ENCODE results near the gene AGBL4.
"Not testable (repeated sequence)": the region's sequence is repeated elsewhere in the genome, so short reads cannot be mapped to it uniquely, and the experiment has no call there.

The AGBL4 gene

DNA sequence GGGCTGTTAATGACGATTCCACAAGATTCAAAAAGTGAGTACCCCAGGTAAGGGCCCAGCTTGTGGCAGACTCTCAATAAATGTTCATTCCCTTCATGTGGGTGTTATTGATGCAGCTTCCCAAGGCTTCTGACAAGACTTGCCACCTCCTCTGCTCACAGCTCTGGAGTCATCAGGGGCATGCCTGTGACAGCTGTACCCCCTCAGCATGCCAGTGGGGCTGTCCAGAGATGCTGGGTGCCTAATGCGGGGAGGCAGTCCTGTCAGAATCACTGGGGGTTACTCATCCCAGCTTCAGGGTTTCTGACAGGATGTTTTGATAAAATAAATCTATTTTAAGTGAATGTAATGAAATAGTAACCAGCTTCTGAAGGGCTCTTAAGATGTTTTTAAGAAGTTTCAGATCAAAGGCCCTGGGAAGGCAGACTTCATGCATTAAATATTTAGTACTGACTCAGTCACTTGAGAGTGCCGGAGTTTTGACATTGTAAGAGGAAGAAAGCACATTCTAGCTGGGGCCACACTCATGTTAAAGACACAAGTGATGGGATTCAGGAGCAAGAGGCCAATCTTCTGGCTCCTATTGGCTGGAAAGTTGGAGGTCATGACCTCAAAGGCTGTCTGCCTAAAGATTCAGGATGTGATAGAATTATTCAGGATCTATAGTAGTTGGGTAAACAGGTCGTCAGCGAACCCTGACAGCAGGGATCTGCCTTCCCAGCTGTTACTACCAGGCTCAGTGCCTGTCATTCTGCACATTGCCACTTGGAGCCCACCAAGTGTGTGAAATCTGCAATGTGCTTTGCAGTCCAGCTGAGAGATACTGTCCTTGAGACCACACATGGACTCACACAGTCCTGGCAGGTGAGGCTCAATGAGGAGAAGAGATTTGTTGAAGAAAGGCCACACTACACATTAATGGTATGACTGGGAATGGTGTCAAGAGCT is 1007.5 kb downstream of the AGBL4 start:
- no peak for DNase-seq

DNA sequence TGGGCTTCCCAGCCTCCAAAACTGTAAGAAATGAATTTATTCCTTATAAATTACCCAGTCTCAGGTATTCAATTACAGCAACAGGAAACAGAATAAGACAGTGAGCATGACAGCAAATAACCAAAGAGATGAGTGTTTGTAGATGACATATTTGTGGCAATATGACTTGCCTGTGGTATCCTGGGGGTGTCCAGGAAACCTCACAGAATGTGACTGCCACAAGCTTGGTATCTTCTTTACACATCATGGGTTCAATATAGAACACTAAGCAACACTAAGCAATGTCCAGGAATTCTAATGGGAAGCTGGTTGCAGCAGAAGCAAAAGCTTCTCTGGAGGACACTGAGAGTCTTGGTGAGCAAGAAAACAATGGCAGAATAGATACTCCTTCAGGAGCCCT is 1010.7 kb downstream of the AGBL4 start:
- DNase-seq = no peak

DNA sequence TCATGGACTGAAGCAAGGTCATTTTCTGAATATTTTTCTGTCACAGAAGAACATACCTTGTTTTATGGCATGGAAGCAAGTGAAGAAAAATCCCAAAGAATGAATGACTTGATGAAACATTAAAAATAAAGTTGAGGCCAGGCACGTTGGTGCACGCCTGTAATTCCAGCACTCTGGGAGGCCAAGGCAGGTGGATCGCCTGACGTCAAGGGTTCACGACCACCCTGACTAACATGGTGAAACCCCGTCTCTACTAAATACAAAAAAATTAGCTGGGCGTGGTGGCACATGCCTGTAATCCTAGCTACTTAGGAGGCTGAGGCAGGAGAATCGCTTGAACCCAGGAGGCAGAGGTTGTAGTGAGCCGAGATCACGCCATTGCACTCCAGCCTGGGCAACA is 1020.8 kb downstream of the AGBL4 start:
- DNase-seq = not testable (repeated sequence)

DNA sequence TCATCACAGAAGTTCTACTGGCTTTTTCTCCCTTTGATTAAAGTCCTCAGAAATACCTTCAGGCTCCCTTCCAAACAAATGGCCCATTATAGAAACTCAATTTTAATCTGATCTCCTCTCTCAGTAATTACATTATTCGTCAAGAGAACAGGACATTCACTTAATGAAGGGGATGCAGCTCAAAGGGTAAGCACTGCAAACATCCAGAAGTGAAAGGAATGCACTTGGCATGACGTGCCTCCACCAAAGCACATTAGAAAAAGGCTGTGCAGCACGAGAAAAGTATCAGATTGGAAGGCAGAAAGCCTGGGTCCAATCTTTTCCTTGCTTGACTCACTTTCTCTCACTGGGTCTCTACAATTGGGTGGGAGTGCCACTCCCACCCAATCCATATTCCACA is 1024.4 kb downstream of the AGBL4 start:
- no peak for DNase-seq

DNA sequence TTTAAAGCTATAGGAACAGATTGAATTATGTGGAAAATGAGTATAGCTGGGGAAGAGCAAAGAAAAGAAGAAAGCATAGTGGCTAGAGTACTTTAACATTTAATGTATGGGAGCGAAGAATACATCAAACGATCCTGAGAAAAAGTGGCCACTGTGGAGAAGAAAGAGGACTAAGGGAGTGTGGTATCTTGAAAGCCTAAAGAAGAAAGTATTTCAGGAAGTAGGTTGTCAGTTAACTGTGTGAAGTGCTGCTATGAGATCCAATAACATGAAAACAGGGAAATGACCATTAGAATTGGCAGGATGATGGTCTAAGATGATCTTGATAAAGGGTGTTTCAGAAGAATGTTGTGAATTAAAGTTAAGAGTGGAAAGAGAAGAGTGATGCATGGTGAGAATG is 1027.4 kb downstream of the AGBL4 start:
- DNase-seq = no peak

DNA sequence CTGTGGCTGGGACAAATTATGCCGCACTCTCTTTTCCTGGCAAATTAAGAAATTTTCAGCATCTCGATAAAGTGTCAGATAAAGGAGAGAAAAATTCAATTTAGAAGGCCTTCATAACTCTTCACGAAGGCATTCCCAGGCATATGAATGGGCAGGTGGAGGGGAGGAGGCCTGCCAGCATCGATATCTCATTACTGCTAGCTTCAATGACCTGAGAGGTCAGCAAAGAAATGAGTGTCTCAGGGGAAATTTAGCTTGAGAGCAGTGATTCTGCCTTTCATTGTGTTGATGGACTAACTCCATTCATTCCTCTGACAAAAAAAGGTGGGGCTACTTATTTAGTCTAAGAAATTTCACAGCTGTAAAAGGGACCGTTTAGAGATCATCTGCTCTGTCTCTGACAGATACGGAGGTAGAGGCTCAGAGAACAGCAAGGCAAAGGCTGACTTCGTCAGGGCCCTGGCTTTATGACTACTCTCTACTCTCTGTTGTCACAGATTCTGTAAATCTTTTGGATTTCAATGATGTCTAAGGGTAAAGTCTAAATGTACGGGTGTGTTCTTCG is 1035.0 kb downstream of the AGBL4 start:
- DNase-seq = no peak

DNA sequence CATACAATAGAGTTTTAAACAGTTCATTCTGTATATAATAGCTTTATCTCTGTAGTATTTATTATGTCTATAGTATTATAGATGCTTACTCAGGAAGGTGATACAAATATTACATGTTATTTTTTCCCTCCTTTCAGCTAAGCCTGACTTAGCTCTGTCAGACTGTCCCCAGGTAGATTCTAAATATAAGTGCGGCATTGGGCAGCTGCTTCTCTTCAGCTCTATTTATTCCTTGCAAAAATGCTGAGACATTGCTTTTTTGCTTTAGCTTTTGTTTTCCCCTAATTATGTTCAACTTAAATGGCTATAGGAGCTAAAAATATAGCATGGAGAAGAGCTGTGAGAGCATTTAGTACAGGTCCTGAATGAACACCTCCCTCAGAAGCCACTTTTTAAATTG is 1043.8 kb downstream of the AGBL4 start:
- DNase-seq = no peak

DNA sequence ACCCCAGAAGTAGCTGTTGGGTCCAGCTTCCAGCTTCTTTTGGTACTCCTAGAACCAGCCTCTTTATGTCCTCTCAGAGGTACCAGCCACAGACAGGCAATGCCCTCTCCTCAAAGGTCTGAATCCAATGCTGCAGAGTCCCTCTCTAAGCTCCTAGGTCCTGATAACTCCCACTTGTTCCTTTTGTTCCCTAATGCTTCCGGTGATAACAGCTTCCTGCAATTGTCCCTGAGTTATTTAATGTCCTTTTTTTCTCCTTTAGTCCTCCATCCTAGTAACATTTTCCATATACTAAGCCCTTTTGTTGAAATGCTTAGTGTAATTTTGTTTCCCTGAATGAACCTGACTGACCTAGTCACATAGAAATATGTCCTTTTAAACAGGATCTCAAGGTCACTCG is 1045.3 kb downstream of the AGBL4 start:
- DNase-seq = no peak

DNA sequence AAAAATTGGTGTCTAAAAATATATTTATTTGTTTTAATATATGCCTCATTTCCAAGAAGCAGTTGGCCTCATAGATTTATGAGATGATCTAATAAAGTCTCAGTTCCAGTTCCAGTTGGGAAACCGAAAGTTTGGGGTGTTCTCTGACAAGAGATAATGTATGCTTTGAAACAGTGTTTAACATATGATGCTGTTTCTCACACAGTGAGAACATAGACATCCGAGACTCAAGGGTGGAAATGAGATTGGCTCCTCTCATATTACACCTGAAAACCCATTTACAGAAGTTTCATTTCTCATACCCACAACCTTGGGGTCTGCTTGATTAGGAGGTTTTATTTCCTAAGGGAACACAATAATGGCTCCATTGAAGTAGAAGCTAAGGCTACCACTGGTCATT is 1046.5 kb downstream of the AGBL4 start:
- no peak for DNase-seq

DNA sequence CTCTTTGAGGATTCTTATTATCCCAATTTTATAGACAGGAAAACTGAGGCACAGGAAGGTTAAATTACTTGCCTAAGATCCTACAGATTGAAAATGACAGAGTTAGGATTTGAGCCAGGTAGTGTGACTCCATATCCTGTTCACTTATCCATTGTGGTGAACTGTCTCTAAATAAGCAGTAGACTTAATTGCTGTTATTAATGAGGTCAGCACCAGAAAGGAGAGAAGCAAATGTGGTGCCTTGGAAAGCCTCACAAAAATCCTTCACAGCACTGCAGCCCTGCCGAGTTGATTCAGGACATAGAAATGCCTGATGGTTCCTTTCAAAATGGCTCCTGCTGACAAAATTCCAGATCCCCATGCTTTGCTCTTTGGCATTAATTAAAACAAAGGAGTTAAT is 1053.8 kb downstream of the AGBL4 start:
- DNase-seq = no peak

DNA sequence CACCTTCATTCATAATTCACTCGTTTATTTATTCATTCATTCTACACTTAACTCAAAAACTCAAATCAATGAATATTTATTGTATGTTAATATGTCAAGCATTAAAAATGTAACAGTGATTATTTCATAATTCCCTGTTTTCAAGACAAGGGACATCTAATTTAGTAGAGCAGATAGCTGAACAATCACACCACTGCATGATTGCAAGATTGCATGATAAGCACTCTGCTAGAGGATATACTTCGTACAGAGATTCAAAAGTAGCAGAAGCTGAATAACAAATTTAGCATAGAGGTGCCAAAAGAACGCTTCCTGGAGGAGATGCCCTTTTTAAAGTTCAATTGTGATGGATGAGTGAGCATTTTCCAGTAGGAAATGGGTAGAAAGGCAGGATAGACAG is 1056.4 kb downstream of the AGBL4 start:
- no peak for DNase-seq

DNA sequence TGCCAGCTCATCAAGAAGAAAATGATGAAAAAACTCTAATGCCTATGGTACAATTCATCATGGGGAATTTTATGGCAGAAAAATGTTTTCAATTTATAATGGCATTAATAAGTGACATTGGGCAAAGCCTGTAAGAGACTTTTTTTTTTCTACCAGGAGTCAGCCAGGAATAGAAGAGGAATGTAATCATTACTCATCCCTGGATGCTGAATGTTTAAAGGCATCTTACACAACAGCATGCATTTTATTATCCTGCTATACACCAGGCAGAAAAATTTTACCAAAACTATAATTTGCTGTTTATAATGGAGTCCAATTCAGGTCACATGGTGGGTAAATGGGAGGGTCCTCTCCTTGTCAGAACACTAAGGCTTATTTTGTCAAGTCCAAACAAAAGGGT is 1057.2 kb downstream of the AGBL4 start:
- DNase-seq = no peak

DNA sequence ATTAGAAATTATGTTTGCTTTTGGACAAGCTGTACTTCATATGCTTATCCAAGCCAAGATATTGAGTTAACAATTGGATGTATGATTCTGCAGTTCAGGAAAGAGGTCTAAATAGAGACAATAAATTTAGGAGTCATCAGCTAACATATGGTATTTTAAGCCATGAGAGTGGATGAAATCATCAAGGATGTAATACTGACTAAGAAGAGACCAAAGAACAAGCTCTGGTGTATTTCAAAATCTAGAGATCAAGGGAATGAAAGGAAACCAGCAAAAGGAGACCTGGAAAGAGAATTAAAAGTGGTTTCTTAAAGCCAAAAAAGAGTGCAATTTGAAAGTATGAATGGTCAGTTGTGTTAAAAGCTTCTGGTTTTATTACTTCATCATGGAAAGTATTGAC is 1063.4 kb downstream of the AGBL4 start:
- DNase-seq = no peak

DNA sequence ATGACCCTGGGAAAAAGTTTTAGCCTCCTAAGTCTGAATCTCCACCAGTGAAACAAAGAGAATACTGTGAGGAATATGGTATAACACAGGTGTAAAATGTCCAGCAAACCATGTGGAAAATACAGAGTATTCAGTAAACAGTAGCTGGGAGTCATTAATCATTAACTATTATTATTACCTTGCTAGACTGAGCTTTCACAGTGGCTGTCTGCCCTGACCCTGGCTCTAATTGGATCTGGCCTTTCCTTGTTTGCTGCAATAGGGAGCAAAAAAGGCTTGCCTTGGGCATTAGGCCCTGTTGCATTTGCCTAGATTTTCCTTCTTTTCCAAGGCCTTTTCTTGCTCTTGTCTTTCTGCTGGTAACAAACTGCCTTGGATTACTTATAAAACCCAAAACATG is 1068.0 kb downstream of the AGBL4 start:
- DNase-seq = no peak

DNA sequence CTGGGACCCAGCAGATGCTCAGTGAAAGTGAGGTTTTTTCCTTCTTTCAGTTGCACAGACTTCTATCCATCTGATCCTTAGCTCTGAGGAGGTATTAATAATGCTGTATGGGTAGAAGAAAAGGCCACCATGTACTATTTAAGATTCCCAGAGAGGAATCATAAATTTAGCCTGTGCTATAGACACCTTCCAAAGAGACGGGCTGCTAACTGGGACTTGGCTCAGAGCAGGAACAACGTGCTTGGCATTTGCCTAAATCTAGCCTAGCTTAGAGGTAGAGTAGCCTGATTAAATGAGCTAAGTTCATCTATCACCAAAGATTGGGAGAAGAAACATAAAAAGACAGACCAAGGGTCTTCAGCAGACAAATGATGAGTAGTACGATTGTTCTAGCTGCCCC is 1070.1 kb downstream of the AGBL4 start:
- DNase-seq = no peak

DNA sequence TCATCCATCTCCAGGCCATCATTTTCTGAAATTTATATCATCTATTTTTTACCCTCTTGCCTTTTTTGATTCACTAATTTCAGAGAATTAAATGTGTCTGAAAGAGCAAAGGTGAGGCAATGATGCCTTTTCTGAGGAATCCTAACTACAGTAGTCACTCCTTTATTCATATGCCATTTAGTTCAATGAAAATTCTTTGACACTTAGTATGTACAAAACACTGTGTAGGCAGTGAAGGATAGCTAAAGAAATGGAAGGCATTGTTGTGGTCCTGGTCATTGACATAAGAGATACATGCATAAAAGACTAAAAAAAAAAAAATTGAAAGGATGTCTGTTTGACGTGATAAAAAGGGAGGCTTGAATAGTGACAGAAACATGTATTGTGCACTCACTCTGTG is 1075.2 kb downstream of the AGBL4 start:
- no peak for DNase-seq

DNA sequence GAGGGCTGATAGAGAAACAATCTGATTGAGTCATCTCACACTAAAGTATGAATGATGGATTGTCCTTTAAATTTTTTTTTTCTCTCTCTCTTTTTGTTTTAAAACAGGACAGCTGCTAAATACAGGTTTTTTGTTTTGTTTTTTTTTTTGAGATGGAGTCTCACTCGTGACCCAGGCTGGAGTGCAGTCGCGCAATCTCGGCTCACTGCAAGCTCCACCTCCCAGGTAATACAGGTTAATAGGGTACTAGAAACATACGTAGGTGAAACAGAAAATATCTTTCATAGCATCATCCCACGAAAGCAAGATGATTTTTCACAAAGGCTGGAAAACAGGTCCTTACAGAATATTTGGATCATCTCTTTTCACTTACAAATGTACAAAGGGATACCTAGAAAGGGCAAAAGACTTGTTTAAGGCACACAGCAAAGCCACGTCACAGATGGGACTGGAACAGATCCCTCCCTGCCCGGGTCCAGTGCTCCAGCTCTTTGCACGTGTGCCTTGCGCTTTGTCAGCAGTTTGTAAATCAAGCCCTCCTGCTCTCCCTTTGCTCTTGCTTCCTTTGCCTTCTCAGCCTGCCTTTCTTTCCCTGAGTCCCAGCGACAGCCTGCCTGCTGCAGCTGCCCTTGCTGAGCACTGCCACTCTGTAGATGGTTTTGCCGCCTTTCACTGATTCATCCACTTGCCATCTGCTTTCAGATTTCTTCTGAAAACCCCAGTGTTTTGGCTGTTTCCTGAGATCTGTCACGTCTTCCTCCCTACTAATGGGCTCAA is 1075.8 kb downstream of the AGBL4 start:
- no peak for DNase-seq

DNA sequence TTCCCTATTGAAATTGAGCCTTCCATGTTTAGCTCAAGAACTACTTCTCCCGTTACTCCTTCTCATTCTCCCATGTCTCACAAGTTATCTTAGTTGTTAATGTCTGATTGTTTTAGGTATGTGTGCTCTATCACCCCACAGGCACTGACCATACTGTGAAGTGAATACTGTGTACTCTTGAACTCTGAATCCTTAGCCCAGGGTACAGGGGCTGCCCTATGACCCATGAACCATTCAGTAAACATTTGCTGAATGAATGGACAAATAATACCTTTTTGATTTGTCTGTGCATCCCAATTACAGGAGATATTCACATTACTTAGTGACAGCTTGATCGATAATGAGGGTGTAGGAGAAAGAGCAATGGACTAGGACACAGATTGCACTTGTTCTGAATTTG is 1077.7 kb downstream of the AGBL4 start:
- DNase-seq = no peak

DNA sequence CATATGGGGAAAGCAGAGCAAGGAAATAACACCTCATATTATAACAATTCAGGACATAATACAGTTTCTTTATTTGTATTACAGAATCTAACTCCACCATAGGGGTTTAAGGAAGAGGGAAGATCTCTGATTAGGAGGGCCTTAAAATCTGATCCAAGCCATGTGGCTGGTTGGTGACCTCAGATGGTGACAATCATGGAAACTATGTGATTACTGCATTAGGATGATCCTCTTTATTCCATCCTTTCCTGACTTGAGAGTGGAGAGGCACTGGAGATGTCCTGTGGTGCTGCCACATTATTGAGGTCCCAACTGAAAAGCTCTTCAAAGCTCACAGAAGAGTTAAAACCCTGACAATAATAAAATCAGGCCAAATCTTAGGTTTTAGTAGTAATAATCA is 1078.9 kb downstream of the AGBL4 start:
- no peak for DNase-seq

DNA sequence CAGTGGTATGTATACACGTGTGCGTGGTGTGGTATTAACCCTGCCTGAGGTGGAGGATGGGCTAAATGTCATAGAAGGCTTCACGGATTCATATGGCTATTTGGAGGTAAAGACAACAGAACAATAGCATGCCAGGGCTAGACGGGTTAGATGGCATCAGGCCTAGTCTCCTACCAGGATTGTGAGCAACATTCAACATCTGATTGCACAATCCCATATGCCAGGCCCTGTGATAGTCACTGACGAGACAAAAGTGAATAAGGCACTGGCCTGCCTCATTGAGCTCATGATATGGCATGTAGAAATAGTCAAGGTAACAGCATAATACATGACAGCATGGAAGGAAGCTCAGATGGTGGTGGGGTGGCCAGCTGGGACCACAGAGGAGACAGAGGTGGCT is 1079.9 kb downstream of the AGBL4 start:
- no peak for DNase-seq

DNA sequence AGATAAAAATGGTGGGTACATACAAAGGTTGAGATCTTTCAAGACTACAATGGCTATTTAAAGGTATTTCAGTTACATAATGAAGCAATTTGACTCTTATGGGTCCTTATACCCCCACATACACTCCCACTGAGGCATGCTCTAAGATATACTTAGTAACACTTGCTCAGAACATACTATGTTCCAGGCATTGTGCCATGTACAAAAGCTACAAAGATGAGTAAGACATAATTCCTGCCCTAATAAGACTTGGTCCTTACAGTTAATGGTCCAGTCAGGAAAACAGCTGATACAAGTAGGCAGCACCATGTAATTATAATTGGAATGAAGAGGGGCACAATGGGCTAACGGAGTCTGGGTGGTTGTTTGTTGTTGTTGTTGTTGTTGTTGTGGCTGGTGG is 1080.4 kb downstream of the AGBL4 start:
- DNase-seq = no peak

DNA sequence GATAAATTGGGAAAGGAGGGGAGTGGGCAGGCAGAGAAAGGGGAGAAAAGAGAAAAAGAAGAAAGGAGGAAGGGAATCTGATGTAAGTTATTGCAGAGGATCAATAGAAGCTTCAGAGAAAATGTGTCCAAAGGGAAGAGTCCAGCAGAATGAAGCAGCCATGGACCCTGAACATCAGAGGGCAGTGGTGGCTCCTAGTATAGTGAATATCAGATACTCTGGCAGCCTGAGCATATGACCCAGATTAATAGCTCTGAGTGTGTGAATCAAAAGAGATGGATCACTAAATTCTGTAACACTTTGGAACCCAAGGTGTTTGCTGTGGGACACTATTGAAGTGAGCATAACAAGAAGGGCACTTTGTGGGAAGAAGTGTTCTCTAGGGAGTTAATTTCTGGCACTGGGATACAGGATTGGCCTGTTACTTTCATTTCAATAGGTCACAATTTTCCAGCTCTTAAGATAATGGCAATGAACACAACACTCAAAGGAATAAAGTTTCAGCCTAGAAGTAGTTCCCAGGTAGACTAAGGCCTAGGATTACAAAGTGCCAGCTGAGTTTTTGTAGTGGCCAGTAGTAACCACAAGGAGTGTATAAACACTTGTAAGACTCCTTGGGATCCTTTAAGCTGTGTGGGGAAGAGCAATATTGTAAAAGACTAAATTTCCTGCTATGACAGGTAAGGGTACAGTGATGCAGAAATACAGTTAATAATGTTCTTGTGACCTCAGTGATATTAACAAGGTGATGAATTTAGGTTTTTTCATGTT is 1082.6 kb downstream of the AGBL4 start:
- no peak for DNase-seq

DNA sequence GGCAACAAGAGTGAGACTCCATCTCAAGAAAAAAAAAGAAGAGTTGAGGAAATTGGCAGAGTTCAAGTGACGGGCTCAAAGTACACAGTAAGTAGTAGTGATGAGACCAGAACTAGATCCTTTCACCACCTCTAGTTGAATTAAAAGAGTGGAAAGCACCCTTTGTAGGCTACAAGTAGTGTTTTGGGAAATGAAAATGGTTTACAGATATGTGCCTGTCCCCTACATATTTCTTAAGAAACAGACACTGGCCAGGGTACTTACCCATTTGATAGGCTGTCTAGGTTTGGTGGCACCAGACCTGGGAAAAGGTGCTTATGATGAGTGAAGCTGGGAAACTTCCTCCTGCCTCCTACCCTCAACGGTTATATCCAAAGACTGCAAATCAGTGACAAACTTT is 1083.4 kb downstream of the AGBL4 start:
- no peak for DNase-seq

Measured in stimulated activated CD4-positive, alpha-beta T cell treated with anti-CD3 and anti-CD28 coated beads, Interleukin-1b, Interleukin-23, amount 100 ng/mL, for 48 hours (primary cell).